Skeletal muscle tissue (tissue), 4 donors: ENCODE results near the gene RAC3. TPM values are rescaled to one million over a fixed set of nuclear protein-coding genes. Genes with fewer than 3 reads are reported as not detected.
A peak's percentile ranks its signal among the peaks of the same experiment; 100 is the strongest.

Source experiments
- H3K27ac ChIP-seq: one replicate; pipeline ENCODE4 v1.7.0; 2013; ENCODE audit warnings: mild to moderate bottlenecking, low read depth, low read length, inconsistent platforms
- H3K27me3 ChIP-seq, 3 donors: one replicate each; pipeline ENCODE4 v1.7.0; 2013; ENCODE audit warnings: low read length in 3 of 3; ENCODE audit not compliant: control insufficient read depth in 3 of 3, insufficient read depth in 3 of 3
- H3K36me3 ChIP-seq, 3 donors: one replicate each; pipeline ENCODE4 v1.7.0; 2013; ENCODE audit warnings: low read length in 3 of 3; ENCODE audit not compliant: control insufficient read depth in 3 of 3, insufficient read depth in 3 of 3
- H3K4me1 ChIP-seq, 3 donors: one replicate each; pipeline ENCODE4 v1.7.0; 2013; ENCODE audit warnings: low read length in 3 of 3, mild to moderate bottlenecking in 3 of 3; ENCODE audit not compliant: control insufficient read depth in 3 of 3, insufficient read depth in 3 of 3
- H3K4me3 ChIP-seq, 3 donors: one replicate each; pipeline ENCODE4 v1.7.0; 2013; ENCODE audit warnings: low read length in 3 of 3
- H3K9ac ChIP-seq, 3 donors: one replicate each; pipeline ENCODE4 v1.7.0; 2013; ENCODE audit warnings: low read length in 3 of 3, mild to moderate bottlenecking in 3 of 3, moderate library complexity in 2 of 3, low read depth in 1 of 3
- H3K9me3 ChIP-seq, 3 donors: one replicate each; pipeline ENCODE4 v1.7.0; 2013; ENCODE audit warnings: low read length in 3 of 3; ENCODE audit not compliant: control insufficient read depth in 3 of 3
- total RNA-seq: library from RNA; depleted of rRNA; stranded (reverse); fragments of >200 nt; gene quantifications from one replicate; pipeline ENCODE4 v1.2.3, GENCODE V29; 2014
- donor health status: Osteomylitis.

Gene RAC3
- total RNA-seq, 1 donor from 2014 or later, result 8.4 TPM

GRCh38 chr17:82024859-82025258 is 6.6 kb upstream of the RAC3 start:
- no peak overlapping the region for H3K27ac ChIP-seq
- no peaks in the 10 kb centered on the region for H3K9me3 ChIP-seq
- no peak overlapping the region for H3K9ac ChIP-seq
- H3K4me1 ChIP-seq, result peaks cover 24 to 43% (median 38%) of the 10 kb centered on the region in 3 donors
- H3K27me3 ChIP-seq, result no peaks in the 10 kb centered on the region
- H3K4me3 ChIP-seq, result no peak overlapping the region
- peaks cover 0 to 6% (median 2%) of the 10 kb centered on the region in 3 donors for H3K36me3 ChIP-seq

- no peaks in the 10 kb centered on the region for H3K27me3 ChIP-seq
- H3K4me1 ChIP-seq, result peaks cover 24 to 44% (median 39%) of the 10 kb centered on the region in 3 donors
- H3K9me3 ChIP-seq, result no peaks in the 10 kb centered on the region
- peak overlapping the region in 1 of 3 donors; percentile 10 for H3K9ac ChIP-seq
- H3K4me3 ChIP-seq, result no peak overlapping the region
- H3K36me3 ChIP-seq, result peaks cover 0 to 6% (median 2%) of the 10 kb centered on the region in 3 donors
- H3K27ac ChIP-seq, result no peak overlapping the region
These were observed 5.9 kb upstream of the RAC3 start for GRCh38 chr17:82025401-82026107.

GRCh38 chr17:82028246-82028645 is 3.2 kb upstream of the RAC3 start:
- no peaks in the 10 kb centered on the region for H3K9me3 ChIP-seq
- H3K27ac ChIP-seq, result no peak overlapping the region
- H3K27me3 ChIP-seq, result peaks cover 6 to 14% (median 7%) of the 10 kb centered on the region in 3 donors
- no peak overlapping the region for H3K9ac ChIP-seq
- peaks cover 0 to 6% (median 2%) of the 10 kb centered on the region in 3 donors for H3K36me3 ChIP-seq
- no peak overlapping the region for H3K4me3 ChIP-seq
- peaks cover 11 to 37% (median 34%) of the 10 kb centered on the region in 3 donors for H3K4me1 ChIP-seq

- H3K9me3 ChIP-seq, result no peaks in the 10 kb centered on the region
- H3K4me3 ChIP-seq, result no peak overlapping the region
- no peak overlapping the region for H3K9ac ChIP-seq
- peaks cover 6 to 18% (median 7%) of the 10 kb centered on the region in 3 donors for H3K27me3 ChIP-seq
- H3K4me1 ChIP-seq, result peaks cover 5 to 30% (median 28%) of the 10 kb centered on the region in 3 donors
- H3K27ac ChIP-seq, result no peak overlapping the region
- H3K36me3 ChIP-seq, result peaks cover 0 to 6% (median 2%) of the 10 kb centered on the region in 3 donors
These were observed 2.5 kb upstream of the RAC3 start for GRCh38 chr17:82028966-82029365.

GRCh38 chr17:82029391-82029790 is 2.1 kb upstream of the RAC3 start:
- Histone ChIP-seq H3K36me3 (peaks cover 0 to 6% (median 2%) of the 10 kb centered on the region in 3 donors), H3K4me3 (no peak overlapping the region), H3K9me3 (no peaks in the 10 kb centered on the region), H3K4me1 (peaks cover 3 to 26% (median 24%) of the 10 kb centered on the region in 3 donors), H3K27ac (no peak overlapping the region), H3K27me3 (peaks cover 6 to 18% (median 7%) of the 10 kb centered on the region in 3 donors), H3K9ac (no peak overlapping the region)

GRCh38 chr17:82029990-82030469 is 1.4 kb upstream of the RAC3 start:
- Histone ChIP-seq H3K27me3 (peaks cover 6 to 18% (median 7%) of the 10 kb centered on the region in 3 donors), H3K9ac (peak overlapping the region in 1 of 3 donors; percentile 50), H3K27ac (no peak overlapping the region), H3K4me1 (peaks cover 3 to 24% (median 23%) of the 10 kb centered on the region in 3 donors), H3K36me3 (peaks cover 0 to 6% (median 2%) of the 10 kb centered on the region in 3 donors), H3K4me3 (peak overlapping the region in 2 of 3 donors; percentile 54 to 71), H3K9me3 (no peaks in the 10 kb centered on the region)

- Histone ChIP-seq H3K27ac (no peak overlapping the region), H3K9ac (peak overlapping the region in 1 of 3 donors; percentile 50), H3K9me3 (no peaks in the 10 kb centered on the region), H3K4me1 (peaks cover 3 to 27% (median 27%) of the 10 kb centered on the region in 3 donors), H3K27me3 (peaks cover 6 to 18% (median 7%) of the 10 kb centered on the region in 3 donors), H3K4me3 (peak overlapping the region; percentile 7 to 71 (median 54)), H3K36me3 (peaks cover 2 to 10% (median 4%) of the 10 kb centered on the region in 3 donors)
These were observed 792 bp upstream of the RAC3 start for GRCh38 chr17:82030470-82031302.

- H3K27ac ChIP-seq, result no peak overlapping the region
- H3K4me3 ChIP-seq, result no peak overlapping the region
These were observed 578 bp downstream of the RAC3 start for GRCh38 chr17:82031885-82032627.

GRCh38 chr17:82033359-82034085 is 2.0 kb downstream of the RAC3 start:
- no peaks in the 10 kb centered on the region for H3K9me3 ChIP-seq
- H3K4me3 ChIP-seq, result no peak overlapping the region
- H3K27ac ChIP-seq, result no peak overlapping the region
- H3K27me3 ChIP-seq, result peaks cover 6 to 18% (median 7%) of the 10 kb centered on the region in 3 donors
- peaks cover 17 to 47% (median 45%) of the 10 kb centered on the region in 3 donors for H3K4me1 ChIP-seq
- H3K9ac ChIP-seq, result peak overlapping the region in 1 of 3 donors; percentile 8
- peaks cover 0 to 8% (median 7%) of the 10 kb centered on the region in 3 donors for H3K36me3 ChIP-seq

More at GRCh38 chr17:82031885-82032627, 578 bp downstream of the RAC3 start:
- Histone ChIP-seq H3K4me1 (peaks cover 13 to 40% (median 40%) of the 10 kb centered on the region in 3 donors), H3K36me3 (peaks cover 2 to 11% (median 7%) of the 10 kb centered on the region in 3 donors), H3K9me3 (no peaks in the 10 kb centered on the region), H3K27me3 (peaks cover 6 to 18% (median 7%) of the 10 kb centered on the region in 3 donors), H3K9ac (peak overlapping the region in 1 of 3 donors; percentile 40)
